Osteoblast (primary cell): Measurements from ENCODE around the gene SYPL2. TPM values are rescaled to one million over a fixed set of nuclear protein-coding genes. Genes with fewer than 3 reads are reported as not detected.

Source experiments
- DNase-seq: peaks from one replicate; pipeline ENCODE4 v3.0.0; 2011; ENCODE audit warnings: low spot score, mixed read lengths; ENCODE audit not compliant: insufficient read length; ENCODE audit errors: missing footprints
- H2AFZ ChIP-seq: 2 replicates; pipeline ENCODE4 v1.6.0; 2011; ENCODE audit warnings: mild to moderate bottlenecking, low read length
- H3K27ac ChIP-seq: 2 replicates; pipeline ENCODE4 v1.5.1; 2011; ENCODE audit warnings: mild to moderate bottlenecking, low read depth, low read length, moderate library complexity
- H3K27me3 ChIP-seq: 2 replicates; pipeline ENCODE4 v1.6.0; 2012; ENCODE audit warnings: mild to moderate bottlenecking, control low read depth, inconsistent platforms, low read length, moderate library complexity; ENCODE audit not compliant: insufficient read depth
- H3K36me3 ChIP-seq: 2 replicates; pipeline ENCODE4 v1.5.1; 2011; ENCODE audit warnings: mild to moderate bottlenecking, low read length, control low read depth, moderate library complexity; ENCODE audit not compliant: insufficient read depth
- H3K4me1 ChIP-seq: 2 replicates; pipeline ENCODE4 v1.5.1; 2011; ENCODE audit warnings: mild to moderate bottlenecking, low read length, control low read depth, moderate library complexity; ENCODE audit not compliant: insufficient read depth
- H3K4me2 ChIP-seq: 2 replicates; pipeline ENCODE4 v1.6.0; 2011; ENCODE audit warnings: mild to moderate bottlenecking, low read length; ENCODE audit not compliant: insufficient read depth
- H3K4me3 ChIP-seq: fragments of 200-600 bp; sonication (generic); 3 replicates; pipeline ENCODE4 v1.5.1; 2012; ENCODE audit warnings: mild to moderate bottlenecking, low read length, inconsistent platforms; ENCODE audit not compliant: insufficient read depth
- H3K79me2 ChIP-seq: 2 replicates; pipeline ENCODE4 v1.6.0; 2012; ENCODE audit warnings: mild to moderate bottlenecking, low read length, control low read depth, inconsistent platforms; ENCODE audit not compliant: insufficient read depth
- H3K9me3 ChIP-seq: 2 replicates; pipeline ENCODE4 v1.5.1; 2011; ENCODE audit warnings: low read depth, low read length, control low read depth
- H4K20me1 ChIP-seq: 2 replicates; pipeline ENCODE4 v1.6.0; 2012; ENCODE audit warnings: mild to moderate bottlenecking, low read length, control low read depth; ENCODE audit not compliant: insufficient read depth
- total RNA-seq: library from RNA; depleted of rRNA; stranded (reverse); fragments of >200 nt; gene quantifications from 2 replicates; pipeline ENCODE4 v1.2.3, GENCODE V29; 2012
- TF ChIP-seq, protein P1 (sequence below): IDR thresholded peaks from 2 replicates; pipeline ENCODE4 v1.5.1; 2011; ENCODE audit warnings: mild to moderate bottlenecking, low read depth, low read length, moderate library complexity; ENCODE audit errors: extremely low read depth

SYPL2 gene
- total RNA-seq, 1 donor = 1.8 TPM

DNA sequence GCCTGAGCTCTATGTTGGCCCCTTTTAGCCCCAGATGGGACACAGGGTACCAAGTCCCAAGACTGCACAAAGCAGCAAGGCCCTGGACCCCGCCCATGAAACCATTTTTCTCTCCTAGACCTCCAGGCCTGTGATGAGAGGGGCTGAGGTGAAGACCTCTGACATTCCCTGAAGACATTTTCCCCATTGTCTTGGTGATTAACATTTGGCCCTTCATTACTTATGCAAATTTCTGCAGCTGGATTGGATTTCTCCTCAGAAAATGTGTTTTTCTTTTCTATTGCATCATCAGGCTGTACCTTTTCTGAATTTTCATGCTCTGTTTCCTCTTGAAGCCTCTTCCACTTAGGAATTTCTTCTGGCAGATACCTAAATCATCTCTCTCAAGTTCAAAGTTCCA lies 31.9 kb upstream of the SYPL2 start:
- no peaks in the 10 kb centered on the region for H3K79me2 ChIP-seq
- H3K4me1 ChIP-seq = peaks cover 15% of the 10 kb centered on the region
- H3K4me3 ChIP-seq = no peak overlapping the region
- no peak for DNase-seq
- no peak overlapping the region for H2AFZ ChIP-seq
- H3K36me3 ChIP-seq = no peaks in the 10 kb centered on the region
- H3K9me3 ChIP-seq = no peaks in the 10 kb centered on the region
- no peak overlapping the region for H3K4me2 ChIP-seq
- TF ChIP-seq, protein P1, sequence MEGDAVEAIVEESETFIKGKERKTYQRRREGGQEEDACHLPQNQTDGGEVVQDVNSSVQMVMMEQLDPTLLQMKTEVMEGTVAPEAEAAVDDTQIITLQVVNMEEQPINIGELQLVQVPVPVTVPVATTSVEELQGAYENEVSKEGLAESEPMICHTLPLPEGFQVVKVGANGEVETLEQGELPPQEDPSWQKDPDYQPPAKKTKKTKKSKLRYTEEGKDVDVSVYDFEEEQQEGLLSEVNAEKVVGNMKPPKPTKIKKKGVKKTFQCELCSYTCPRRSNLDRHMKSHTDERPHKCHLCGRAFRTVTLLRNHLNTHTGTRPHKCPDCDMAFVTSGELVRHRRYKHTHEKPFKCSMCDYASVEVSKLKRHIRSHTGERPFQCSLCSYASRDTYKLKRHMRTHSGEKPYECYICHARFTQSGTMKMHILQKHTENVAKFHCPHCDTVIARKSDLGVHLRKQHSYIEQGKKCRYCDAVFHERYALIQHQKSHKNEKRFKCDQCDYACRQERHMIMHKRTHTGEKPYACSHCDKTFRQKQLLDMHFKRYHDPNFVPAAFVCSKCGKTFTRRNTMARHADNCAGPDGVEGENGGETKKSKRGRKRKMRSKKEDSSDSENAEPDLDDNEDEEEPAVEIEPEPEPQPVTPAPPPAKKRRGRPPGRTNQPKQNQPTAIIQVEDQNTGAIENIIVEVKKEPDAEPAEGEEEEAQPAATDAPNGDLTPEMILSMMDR = no peak
- H4K20me1 ChIP-seq = no peaks in the 10 kb centered on the region
- H3K27me3 ChIP-seq = no peaks in the 10 kb centered on the region
- no peak overlapping the region for H3K27ac ChIP-seq

GRCh38 chr1:109438798-109439297 lies 27.5 kb upstream of the SYPL2 start:
- Histone ChIP-seq H3K27ac (peak overlapping the region; percentile 84), H3K36me3 (no peaks in the 10 kb centered on the region)

DNA sequence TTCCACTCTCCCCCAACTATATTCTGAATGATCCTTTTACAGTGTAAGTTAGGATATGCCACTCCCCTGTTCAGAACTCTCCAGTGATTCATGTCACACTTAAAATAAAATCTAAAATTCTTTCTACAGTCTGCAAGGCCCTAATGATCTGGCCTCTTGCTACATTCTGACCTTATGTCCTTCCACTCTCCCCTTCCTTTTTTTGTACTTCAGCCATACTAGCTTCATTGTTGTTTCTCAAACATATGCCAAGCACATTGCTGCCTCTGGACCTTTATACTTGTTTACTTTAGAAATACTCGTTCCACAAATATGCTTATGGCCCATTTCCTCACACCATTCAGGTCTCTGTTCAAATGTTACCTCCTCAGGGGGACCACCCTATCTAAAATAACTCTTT lies 25.3 kb upstream of the SYPL2 start:
- Histone ChIP-seq H3K4me2 (no peak overlapping the region), H3K27me3 (peaks cover 8% of the 10 kb centered on the region), H2AFZ (peak overlapping the region; percentile 24), H3K36me3 (no peaks in the 10 kb centered on the region), H3K9me3 (no peaks in the 10 kb centered on the region), H3K4me3 (no peak overlapping the region), H3K27ac (no peak overlapping the region), H3K79me2 (no peaks in the 10 kb centered on the region), H4K20me1 (no peaks in the 10 kb centered on the region), H3K4me1 (peaks cover 16% of the 10 kb centered on the region)
- DNase-seq = no peak
- TF ChIP-seq, protein P1 = no peak

More at GRCh38 chr1:109438798-109439297, 27.5 kb upstream of the SYPL2 start:
- Histone ChIP-seq H2AFZ (peak overlapping the region; percentile 80), H3K4me1 (peaks cover 16% of the 10 kb centered on the region), H3K4me2 (peak overlapping the region; percentile 51), H3K4me3 (no peak overlapping the region), H3K79me2 (no peaks in the 10 kb centered on the region), H3K9me3 (no peaks in the 10 kb centered on the region), H4K20me1 (no peaks in the 10 kb centered on the region), H3K27me3 (peaks cover 2% of the 10 kb centered on the region)
- TF ChIP-seq, protein P1 = no peak
- DNase-seq = peak; percentile 94

DNA sequence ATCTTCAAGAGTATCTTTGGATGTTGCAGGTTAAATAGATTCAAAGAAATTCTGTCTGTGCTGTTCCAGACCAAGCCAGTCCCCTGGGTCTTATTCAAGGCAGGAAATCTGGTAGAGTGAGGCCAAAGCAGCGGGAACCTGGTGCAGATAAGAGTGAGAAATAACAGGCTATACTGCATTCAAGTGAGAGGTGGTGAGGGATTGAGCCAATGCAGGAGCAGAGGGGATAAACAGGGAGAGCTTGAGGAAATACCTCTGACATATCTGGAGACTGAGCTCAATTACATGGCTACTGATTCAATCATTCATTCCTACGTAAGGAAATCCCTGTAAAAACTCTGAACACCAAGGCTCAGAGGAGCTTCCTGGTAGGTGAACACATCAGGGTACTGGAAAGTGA lies 22.9 kb upstream of the SYPL2 start:
- H3K79me2 ChIP-seq = no peaks in the 10 kb centered on the region
- no peaks in the 10 kb centered on the region for H4K20me1 ChIP-seq
- TF ChIP-seq, protein P1 = no peak
- no peak overlapping the region for H3K4me2 ChIP-seq
- no peaks in the 10 kb centered on the region for H3K9me3 ChIP-seq
- no peak for DNase-seq
- H2AFZ ChIP-seq = no peak overlapping the region
- H3K27ac ChIP-seq = no peak overlapping the region
- no peaks in the 10 kb centered on the region for H3K36me3 ChIP-seq
- peaks cover 13% of the 10 kb centered on the region for H3K27me3 ChIP-seq
- peaks cover 11% of the 10 kb centered on the region for H3K4me1 ChIP-seq
- no peak overlapping the region for H3K4me3 ChIP-seq
